Right lobe of liver (tissue), 6 donors: Measurements from ENCODE around the gene RNF103. TPM values are rescaled to one million over a fixed set of nuclear protein-coding genes. Genes with fewer than 3 reads are reported as not detected.

Experiments used
- ATAC-seq, 4 donors: fragments of 200-7000 bp; cut with Tn5 transposase; one replicate each; pipeline ENCODE4 v1.9.1; 2020; ENCODE audit warnings: mild to moderate bottlenecking in 4 of 4, moderate library complexity in 4 of 4
- DNase-seq, 3 donors: peaks; one replicate each; pipeline ENCODE4 v3.0.0-alpha.2; 2020
- H3K27ac ChIP-seq, 3 donors: fragments of 200-600 bp; one replicate each; pipeline ENCODE4 v1.8.0; 2022
- H3K27me3 ChIP-seq, 2 donors: fragments of 200-600 bp; one replicate each; pipeline ENCODE4 v1.8.0; 2022
- H3K36me3 ChIP-seq, 4 donors: fragments of 200-600 bp; sonication (generic) in 1 of 4; one replicate each; pipeline versions ENCODE4 v1.5.1 to v1.8.0; 2017 to 2022; ENCODE audit warnings: control low read depth in 1 of 4
- H3K4me1 ChIP-seq, 4 donors: fragments of 200-600 bp; sonication (generic) in 1 of 4; one replicate each; pipeline versions ENCODE4 v1.5.1 to v1.8.0; 2017 to 2022; ENCODE audit warnings: control low read depth in 1 of 4
- H3K4me3 ChIP-seq, 3 donors: fragments of 200-600 bp; one replicate each; pipeline ENCODE4 v1.8.0; 2022
- H3K9me3 ChIP-seq, 4 donors: fragments of 200-600 bp; sonication (generic) in 1 of 4; one replicate each; pipeline versions ENCODE4 v1.5.1 to v1.8.0; 2017 to 2022; ENCODE audit warnings: control low read depth in 1 of 4
- POLR2A ChIP-seq: fragments of 450-650 bp; IDR thresholded peaks from one replicate; pipeline ENCODE4 v1.6.1; 2017; ENCODE audit warnings: antibody characterized with exemption, mild to moderate bottlenecking
- WGBS: methylation state at CpG from one replicate; pipeline ENCODE4 v1.1.6; 2018; ENCODE audit warnings: low coverage, low lambda C conversion rate; ENCODE audit not compliant: insufficient coverage; ENCODE audit errors: missing lambda C conversion rate; 5-methylcytosine and 5-hydroxymethylcytosine counted together
- intact Hi-C, 2 donors: fragments of 100-400 bp; cut with DNase I; formaldehyde crosslinking; loops; one replicate each; pipeline versions ENCODE4 v1.11.2 to v1.14.1; 2022
- total RNA-seq, 6 experiments: library from RNA; depleted of rRNA in 2 of 6; stranded (reverse); fragments of >200 nt in 2 of 6; fragmentation: NEBNext Ultra II Directional in 3 of 6; extraction: Animal tissue kit (Norgen Biotek cat#: 25700) in 3 of 6; gene quantifications; one replicate each; pipeline versions ENCODE4 v1.1.0 to v1.2.4, GENCODE V29; 2016 to 2023
- TF ChIP-seq, protein P1 (sequence below), 4 donors: fragments of 200-600 bp in 3 of 4; fragments of 450-650 bp in 1 of 4; IDR thresholded peaks; one replicate each; pipeline versions ENCODE4 v1.5.1 to v1.8.0; 2016 to 2022; ENCODE audit warnings: antibody characterized with exemption in 4 of 4, mild to moderate bottlenecking in 2 of 4
- donor health status: DM: no; HTN: yes; CAD: no.
- donor health status: DM: no; HTN: no; CAD: no.
- donor health status: DM: no; HTN: no; CAD: no.
- donor health status: DM: no; HTN: yes; CAD: no.
- donor health status: DM: no; HTN: yes; CAD: no.

Gene RNF103
- total RNA-seq, 6 experiments from 2014 or later = 30.6 to 47.7 (median 39.7) TPM

GRCh38 chr2:86661333-86661732 lies 37.7 kb upstream of the RNF103 start:
- DNase-seq = no peak
- no peaks in the 10 kb centered on the region for H3K4me1 ChIP-seq
- no peak overlapping the region for H3K27ac ChIP-seq
- WGBS = 80% methylated on average over 2 of the region's 3 CpGs
- H3K9me3 ChIP-seq = no peaks in the 10 kb centered on the region
- ATAC-seq = no peak
- TF ChIP-seq, protein P1, sequence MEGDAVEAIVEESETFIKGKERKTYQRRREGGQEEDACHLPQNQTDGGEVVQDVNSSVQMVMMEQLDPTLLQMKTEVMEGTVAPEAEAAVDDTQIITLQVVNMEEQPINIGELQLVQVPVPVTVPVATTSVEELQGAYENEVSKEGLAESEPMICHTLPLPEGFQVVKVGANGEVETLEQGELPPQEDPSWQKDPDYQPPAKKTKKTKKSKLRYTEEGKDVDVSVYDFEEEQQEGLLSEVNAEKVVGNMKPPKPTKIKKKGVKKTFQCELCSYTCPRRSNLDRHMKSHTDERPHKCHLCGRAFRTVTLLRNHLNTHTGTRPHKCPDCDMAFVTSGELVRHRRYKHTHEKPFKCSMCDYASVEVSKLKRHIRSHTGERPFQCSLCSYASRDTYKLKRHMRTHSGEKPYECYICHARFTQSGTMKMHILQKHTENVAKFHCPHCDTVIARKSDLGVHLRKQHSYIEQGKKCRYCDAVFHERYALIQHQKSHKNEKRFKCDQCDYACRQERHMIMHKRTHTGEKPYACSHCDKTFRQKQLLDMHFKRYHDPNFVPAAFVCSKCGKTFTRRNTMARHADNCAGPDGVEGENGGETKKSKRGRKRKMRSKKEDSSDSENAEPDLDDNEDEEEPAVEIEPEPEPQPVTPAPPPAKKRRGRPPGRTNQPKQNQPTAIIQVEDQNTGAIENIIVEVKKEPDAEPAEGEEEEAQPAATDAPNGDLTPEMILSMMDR (IDR thresholded peaks at IDR 0.05) = no peak
- H3K36me3 ChIP-seq = no peaks in the 10 kb centered on the region
- intact Hi-C loops = no loop called here
- no peaks in the 10 kb centered on the region for H3K27me3 ChIP-seq
- H3K4me3 ChIP-seq = no peak overlapping the region

DNA sequence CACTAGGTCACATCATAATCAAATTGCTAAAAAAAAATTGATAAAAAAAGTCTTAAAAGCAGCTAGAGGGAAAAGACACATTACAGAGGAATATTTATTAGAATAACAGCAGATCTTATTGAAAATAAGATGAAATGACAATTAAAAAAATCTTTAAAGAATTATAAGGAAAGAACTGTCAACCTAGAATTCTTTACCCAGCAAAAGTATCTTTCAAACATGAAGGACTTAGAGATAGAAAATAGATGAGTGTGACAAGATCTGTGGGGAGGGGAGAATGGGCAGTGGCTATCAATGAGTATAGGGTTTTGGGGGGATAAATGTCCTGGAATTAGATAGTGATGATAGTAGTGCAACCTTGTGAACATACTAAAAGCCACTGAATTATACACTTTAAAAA lies 26.5 kb upstream of the RNF103 start:
- H3K27me3 ChIP-seq = no peaks in the 10 kb centered on the region
- ATAC-seq = no peak
- H3K36me3 ChIP-seq = no peaks in the 10 kb centered on the region
- H3K4me3 ChIP-seq = no peak overlapping the region
- TF ChIP-seq POLR2A = no peak
- TF ChIP-seq, protein P1 (IDR thresholded peaks at IDR 0.05) = no peak
- no peak for DNase-seq
- peaks cover 0 to 13% (median 3%) of the 10 kb centered on the region in 4 donors for H3K4me1 ChIP-seq
- peak overlapping the region in 2 of 3 donors; percentile 53 to 61 for H3K27ac ChIP-seq
- H3K9me3 ChIP-seq = no peaks in the 10 kb centered on the region
- intact Hi-C loops = no loop called here

DNA sequence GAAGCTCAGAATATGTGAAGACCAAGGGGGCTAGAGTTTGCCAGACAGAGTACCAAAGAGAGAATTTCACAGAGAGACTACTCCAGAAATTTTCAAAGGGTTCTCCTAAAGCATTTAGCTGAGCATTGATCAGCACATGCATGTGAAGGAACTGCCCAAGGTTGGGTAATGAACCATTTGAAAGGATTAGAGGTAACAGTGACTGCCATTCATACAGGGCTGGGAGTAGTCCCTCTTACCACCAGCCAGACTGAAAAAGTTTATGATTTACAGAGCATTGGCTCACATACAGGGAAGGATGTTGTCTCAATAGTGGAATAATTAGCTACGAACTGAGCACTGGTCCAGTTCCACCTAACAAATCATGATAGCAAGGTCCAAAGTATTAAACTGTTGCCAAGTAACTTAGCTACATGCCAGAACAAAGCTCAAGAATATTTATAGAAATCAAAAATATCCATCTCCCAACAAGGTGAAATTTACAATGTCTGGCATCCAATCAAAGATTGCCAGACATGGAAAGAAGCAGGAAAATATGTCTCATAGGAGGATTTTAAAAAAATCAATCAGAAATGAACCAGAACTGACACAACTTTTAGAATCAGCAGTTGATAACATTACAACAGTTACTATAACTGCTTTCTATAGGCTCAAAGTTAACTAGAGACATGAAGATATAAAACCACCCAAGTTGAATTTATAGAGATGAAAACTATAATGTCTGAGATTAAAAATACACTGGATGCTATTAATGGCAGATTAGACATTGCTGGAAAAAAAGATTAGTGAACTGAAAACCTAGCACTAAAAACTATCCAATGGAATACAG lies 25.7 kb upstream of the RNF103 start:
- peak in 1 of 3 donors; percentile 62 for DNase-seq
- H3K27ac ChIP-seq = peak overlapping the region in 2 of 3 donors; percentile 53 to 61
- H3K9me3 ChIP-seq = no peaks in the 10 kb centered on the region
- no peaks in the 10 kb centered on the region for H3K36me3 ChIP-seq
- 11% methylated on average over 1 of the region's 1 CpG for WGBS
- H3K4me1 ChIP-seq = peaks cover 0 to 13% (median 3%) of the 10 kb centered on the region in 4 donors
- intact Hi-C loops = no loop called here
- no peak for TF ChIP-seq POLR2A
- TF ChIP-seq, protein P1 (IDR thresholded peaks at IDR 0.05) = no peak
- peak; percentile 99 to 100 (median 100) for ATAC-seq
- no peak overlapping the region for H3K4me3 ChIP-seq
- H3K27me3 ChIP-seq = no peaks in the 10 kb centered on the region

GRCh38 chr2:86648681-86649080 lies 25.0 kb upstream of the RNF103 start:
- 53% methylated on average over 2 of the region's 2 CpGs for WGBS
- peaks cover 0 to 13% (median 3%) of the 10 kb centered on the region in 4 donors for H3K4me1 ChIP-seq
- ATAC-seq (no peak), DNase-seq (no peak)
- peak overlapping the region in 2 of 3 donors; percentile 53 to 61 for H3K27ac ChIP-seq
- TF ChIP-seq POLR2A = no peak
- TF ChIP-seq, protein P1 (IDR thresholded peaks at IDR 0.05) = no peak
- intact Hi-C loops = no loop called here
- no peaks in the 10 kb centered on the region for H3K27me3 ChIP-seq
- no peaks in the 10 kb centered on the region for H3K9me3 ChIP-seq
- H3K4me3 ChIP-seq = no peak overlapping the region
- H3K36me3 ChIP-seq = no peaks in the 10 kb centered on the region
